CD14-positive monocyte (primary cell): ENCODE measurements around the gene CSRNP3. TPM values are rescaled to one million over a fixed set of nuclear protein-coding genes. Genes with fewer than 3 reads are reported as not detected.

Source experiments
- DNase-seq, 3 donors: peaks; one replicate each; pipeline ENCODE4 v3.0.0-alpha.2; 2011 to 2022
- H2AFZ ChIP-seq: 2 replicates; pipeline ENCODE4 v1.6.0; 2012; ENCODE audit warnings: mild to moderate bottlenecking, low read depth, low read length, inconsistent platforms; ENCODE audit not compliant: insufficient read depth, poor library complexity, severe bottlenecking
- H3K27ac ChIP-seq, 2 donors: 1 replicate in 1 of 2; 2 replicates in 1 of 2; pipeline ENCODE4 v1.5.1; 2012 to 2013; ENCODE audit warnings: low read length in 2 of 2, control low read depth in 1 of 2, inconsistent platforms in 1 of 2, low read depth in 1 of 2, mild to moderate bottlenecking in 1 of 2
- H3K27me3 ChIP-seq, 2 donors: one replicate each; pipeline versions ENCODE4 v1.6.0 to v1.6.1; 2011 to 2013; ENCODE audit warnings: low read length in 2 of 2; ENCODE audit not compliant: control insufficient read depth in 2 of 2, insufficient read depth in 2 of 2
- H3K36me3 ChIP-seq, 2 donors: replicated peaks in 1 of 2; 1 replicate in 1 of 2; 2 replicates in 1 of 2; pipeline versions ENCODE4 v1.5.1 to v1.6.1; 2012 to 2013; ENCODE audit warnings: low read length in 2 of 2, control low read depth in 1 of 2, inconsistent platforms in 1 of 2, mild to moderate bottlenecking in 1 of 2; ENCODE audit not compliant: insufficient read depth in 2 of 2, control insufficient read depth in 1 of 2
- H3K4me1 ChIP-seq, 2 donors: 1 replicate in 1 of 2; 2 replicates in 1 of 2; pipeline versions ENCODE4 v1.5.1 to v1.6.1; 2012 to 2013; ENCODE audit warnings: low read length in 2 of 2, control low read depth in 1 of 2, inconsistent platforms in 1 of 2, mild to moderate bottlenecking in 1 of 2, moderate library complexity in 1 of 2; ENCODE audit not compliant: insufficient read depth in 2 of 2, control insufficient read depth in 1 of 2
- H3K4me2 ChIP-seq: replicated peaks from 2 replicates; pipeline ENCODE3; 2012; ENCODE audit warnings: low read length, moderate library complexity, mild to moderate bottlenecking; ENCODE audit not compliant: poor library complexity, severe bottlenecking; ENCODE audit errors: extremely low read depth
- H3K4me3 ChIP-seq, 3 experiments: fragments of 200-600 bp in 1 of 3; sonication (generic) in 1 of 3; replicated peaks in 1 of 3; 1 replicate in 2 of 3; 2 replicates in 1 of 3; pipeline ENCODE4 v1.5.1; 2011 to 2013; ENCODE audit warnings: low read length in 3 of 3, mild to moderate bottlenecking in 3 of 3, control low read depth in 2 of 3, low read depth in 2 of 3, inconsistent platforms in 1 of 3, moderate library complexity in 1 of 3
- H3K79me2 ChIP-seq: 2 replicates; pipeline ENCODE4 v1.6.0; 2012; ENCODE audit warnings: mild to moderate bottlenecking, control low read depth, inconsistent platforms, low read length, moderate library complexity; ENCODE audit not compliant: insufficient read depth
- H3K9ac ChIP-seq: 2 replicates; pipeline ENCODE4 v1.6.0; 2017; ENCODE audit warnings: low read length, mild to moderate bottlenecking; ENCODE audit not compliant: insufficient read depth, poor library complexity, severe bottlenecking
- H3K9me3 ChIP-seq, 2 donors: replicated peaks in 1 of 2; 1 replicate in 1 of 2; 2 replicates in 1 of 2; pipeline versions ENCODE4 v1.5.1 to v1.6.1; 2012 to 2013; ENCODE audit warnings: low read length in 2 of 2, control low read depth in 1 of 2; ENCODE audit not compliant: control insufficient read depth in 1 of 2, insufficient read depth in 1 of 2
- H4K20me1 ChIP-seq: 2 replicates; pipeline ENCODE4 v1.6.0; 2012; ENCODE audit warnings: mild to moderate bottlenecking, low read length, control low read depth, moderate library complexity; ENCODE audit not compliant: insufficient read depth
- H3K27ac Mint-ChIP-seq, 7 donors: one replicate each; pipeline ENCODE4 v1.8.0; 2020; ENCODE audit warnings: mild to moderate bottlenecking in 7 of 7, mixed read lengths in 7 of 7, moderate library complexity in 6 of 7, inconsistent platforms in 2 of 7
- H3K27me3 Mint-ChIP-seq, 3 donors: one replicate each; pipeline ENCODE4 v1.8.0; 2021 to 2022; ENCODE audit warnings: low read depth in 3 of 3, mild to moderate bottlenecking in 3 of 3, mixed read lengths in 3 of 3, moderate library complexity in 3 of 3, inconsistent platforms in 1 of 3
- H3K36me3 Mint-ChIP-seq, 2 donors: one replicate each; pipeline ENCODE4 v1.8.0; 2020; ENCODE audit warnings: mixed read lengths in 2 of 2, inconsistent platforms in 1 of 2, mild to moderate bottlenecking in 1 of 2
- H3K4me1 Mint-ChIP-seq: one replicate; pipeline ENCODE4 v1.8.0; 2020; ENCODE audit warnings: mild to moderate bottlenecking, mixed read lengths
- H3K4me3 Mint-ChIP-seq, 2 donors: one replicate each; pipeline ENCODE4 v1.8.0; 2020; ENCODE audit warnings: mild to moderate bottlenecking in 2 of 2, mixed read lengths in 2 of 2, moderate library complexity in 1 of 2
- H3K9me3 Mint-ChIP-seq, 7 donors: one replicate each; pipeline ENCODE4 v1.8.0; 2020 to 2022; ENCODE audit warnings: mixed read lengths in 7 of 7, mild to moderate bottlenecking in 6 of 7, moderate library complexity in 6 of 7, inconsistent platforms in 2 of 7
- WGBS: methylation state at CpG from one replicate; pipeline ENCODE4 v1.1.5; 2013; ENCODE audit warnings: missing lambda C conversion rate; ENCODE audit not compliant: insufficient coverage; 5-methylcytosine and 5-hydroxymethylcytosine counted together
- intact Hi-C, 2 donors: fragments of 100-400 bp; cut with micrococcal nuclease; formaldehyde crosslinking; loops; one replicate each; pipeline versions ENCODE4 v1.15.0 to v1.15.1; 2023
- polyA plus RNA-seq, 3 donors: library from polyadenylated mRNA; depleted of rRNA in 1 of 3; unstranded in 2 of 3; stranded (reverse) in 1 of 3; fragments of 300-500 nt in 2 of 3; fragments of >200 nt in 1 of 3; fragmentation: Illumina TruSeq in 2 of 3; gene quantifications; 1 replicate in 2 of 3; 2 replicates in 1 of 3; pipeline ENCODE4 v1.2.3, GENCODE V29; 2012 to 2021
- TF ChIP-seq, protein P1 (sequence below): fragments of 200-600 bp; IDR thresholded peaks from one replicate; pipeline ENCODE4 v1.8.0; 2022; ENCODE audit warnings: antibody characterized with exemption, mild to moderate bottlenecking

CSRNP3 gene
- polyA plus RNA-seq, 3 donors, result not detected

DNA sequence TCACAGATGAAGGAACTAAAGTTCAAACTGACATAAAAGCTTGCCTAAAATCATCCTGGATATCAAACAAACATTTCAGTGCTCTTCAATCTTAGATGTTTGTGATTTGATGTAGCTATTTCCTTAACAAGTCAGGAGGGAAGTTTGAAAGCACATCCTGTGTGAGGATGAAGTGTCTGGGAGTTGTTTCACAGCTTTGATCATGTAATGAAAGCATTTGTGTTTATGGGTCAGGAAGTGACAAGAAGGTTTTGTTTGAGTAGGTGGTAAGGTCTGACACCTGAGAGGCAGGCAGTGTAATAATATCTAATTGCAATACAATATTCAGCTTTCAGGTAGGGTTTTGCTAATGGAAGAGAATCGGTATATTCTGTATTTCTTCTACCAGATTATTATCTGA, 26.0 kb upstream of the CSRNP3 start:
- Histone ChIP-seq H3K9ac (no peak overlapping the region), H4K20me1 (no peaks in the 10 kb centered on the region), H3K79me2 (no peaks in the 10 kb centered on the region), H3K27me3 (no peaks in the 10 kb centered on the region), H3K4me2 (no peak overlapping the region), H3K27ac (no peak overlapping the region), H3K4me1 (no peaks in the 10 kb centered on the region), H2AFZ (no peak overlapping the region), H3K9me3 (no peaks in the 10 kb centered on the region), H3K36me3 (no peaks in the 10 kb centered on the region), H3K4me3 (no peak overlapping the region)
- DNase-seq, result no peak
- no peaks in the 10 kb centered on the region for H3K4me1 Mint-ChIP-seq
- H3K27ac Mint-ChIP-seq, result no peak overlapping the region
- H3K4me3 Mint-ChIP-seq, result no peak overlapping the region
- H3K27me3 Mint-ChIP-seq, result peaks cover 0 to 1% (median 0%) of the 10 kb centered on the region in 3 donors
- H3K9me3 Mint-ChIP-seq, result peaks cover 0 to 2% (median 0%) of the 10 kb centered on the region in 7 donors
- TF ChIP-seq, protein P1, sequence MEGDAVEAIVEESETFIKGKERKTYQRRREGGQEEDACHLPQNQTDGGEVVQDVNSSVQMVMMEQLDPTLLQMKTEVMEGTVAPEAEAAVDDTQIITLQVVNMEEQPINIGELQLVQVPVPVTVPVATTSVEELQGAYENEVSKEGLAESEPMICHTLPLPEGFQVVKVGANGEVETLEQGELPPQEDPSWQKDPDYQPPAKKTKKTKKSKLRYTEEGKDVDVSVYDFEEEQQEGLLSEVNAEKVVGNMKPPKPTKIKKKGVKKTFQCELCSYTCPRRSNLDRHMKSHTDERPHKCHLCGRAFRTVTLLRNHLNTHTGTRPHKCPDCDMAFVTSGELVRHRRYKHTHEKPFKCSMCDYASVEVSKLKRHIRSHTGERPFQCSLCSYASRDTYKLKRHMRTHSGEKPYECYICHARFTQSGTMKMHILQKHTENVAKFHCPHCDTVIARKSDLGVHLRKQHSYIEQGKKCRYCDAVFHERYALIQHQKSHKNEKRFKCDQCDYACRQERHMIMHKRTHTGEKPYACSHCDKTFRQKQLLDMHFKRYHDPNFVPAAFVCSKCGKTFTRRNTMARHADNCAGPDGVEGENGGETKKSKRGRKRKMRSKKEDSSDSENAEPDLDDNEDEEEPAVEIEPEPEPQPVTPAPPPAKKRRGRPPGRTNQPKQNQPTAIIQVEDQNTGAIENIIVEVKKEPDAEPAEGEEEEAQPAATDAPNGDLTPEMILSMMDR, result no peak
- intact Hi-C loops, result no loop called here
- no peaks in the 10 kb centered on the region for H3K36me3 Mint-ChIP-seq
- no CpG with 5 or more reads among the region's 1 CpG for WGBS

DNA sequence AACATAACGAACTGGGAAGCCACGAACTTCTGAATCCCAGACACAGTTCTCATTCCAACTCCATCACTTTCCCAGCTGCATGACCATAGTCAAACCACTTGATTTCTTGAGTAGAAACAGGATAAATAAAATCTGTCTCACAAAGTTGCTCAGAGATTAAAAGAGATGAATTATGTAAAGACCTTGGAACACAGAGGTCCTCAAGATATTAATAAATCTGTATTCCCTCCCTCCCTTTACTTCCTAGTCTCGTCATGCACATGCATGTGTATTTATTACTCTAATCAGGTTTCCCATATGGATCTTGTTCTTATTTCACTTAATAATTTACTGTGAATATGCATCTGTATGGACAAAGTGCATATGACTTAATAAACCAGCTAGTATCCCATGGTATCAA, 21.1 kb upstream of the CSRNP3 start:
- no peaks in the 10 kb centered on the region for H3K4me1 ChIP-seq
- no peak overlapping the region for H2AFZ ChIP-seq
- H4K20me1 ChIP-seq, result no peaks in the 10 kb centered on the region
- no CpG with 5 or more reads among the region's 3 CpGs for WGBS
- no peaks in the 10 kb centered on the region for H3K27me3 ChIP-seq
- TF ChIP-seq, protein P1, result no peak
- Mint-ChIP-seq H3K27ac (no peak overlapping the region), H3K9me3 (peaks cover 0 to 2% (median 0%) of the 10 kb centered on the region in 7 donors), H3K27me3 (no peaks in the 10 kb centered on the region), H3K4me3 (no peak overlapping the region), H3K4me1 (no peaks in the 10 kb centered on the region), H3K36me3 (no peaks in the 10 kb centered on the region)
- no peaks in the 10 kb centered on the region for H3K79me2 ChIP-seq
- no peak overlapping the region for H3K4me2 ChIP-seq
- intact Hi-C loops, result no loop called here
- H3K9me3 ChIP-seq, result no peaks in the 10 kb centered on the region
- no peaks in the 10 kb centered on the region for H3K36me3 ChIP-seq
- no peak overlapping the region for H3K4me3 ChIP-seq
- no peak overlapping the region for H3K27ac ChIP-seq
- no peak overlapping the region for H3K9ac ChIP-seq
- DNase-seq, result no peak
